Parathyroid adenoma (tissue), 2 donors: Measurements from ENCODE around the gene NXPH3.

Experiments
- H2AFZ ChIP-seq: fragments of 300-600 bp; sonication (generic); one replicate; pipeline ENCODE4 v1.7.0; 2017; ENCODE audit warnings: antibody characterized with exemption, mild to moderate bottlenecking
- H3K27ac ChIP-seq: fragments of 300-600 bp; sonication (generic); one replicate; pipeline ENCODE4 v1.7.0; 2017
- H3K27me3 ChIP-seq: fragments of 300-600 bp; sonication (generic); one replicate; pipeline ENCODE4 v1.7.0; 2017; ENCODE audit warnings: low read length; ENCODE audit not compliant: control insufficient read depth, insufficient read depth
- H3K36me3 ChIP-seq: fragments of 300-600 bp; sonication (generic); one replicate; pipeline ENCODE4 v1.7.0; 2017; ENCODE audit warnings: low read length; ENCODE audit not compliant: control insufficient read depth, insufficient read depth
- H3K4me1 ChIP-seq: fragments of 300-600 bp; sonication (generic); one replicate; pipeline ENCODE4 v1.7.0; 2017; ENCODE audit warnings: control low read depth
- H3K4me2 ChIP-seq: fragments of 300-600 bp; sonication (generic); one replicate; pipeline ENCODE4 v1.7.0; 2017; ENCODE audit warnings: low read length
- H3K4me3 ChIP-seq: fragments of 300-600 bp; sonication (generic); one replicate; pipeline ENCODE4 v1.7.0; 2017; ENCODE audit warnings: low read depth, low read length
- H3K79me2 ChIP-seq: fragments of 300-600 bp; sonication (generic); one replicate; pipeline ENCODE4 v1.7.0; 2017; ENCODE audit warnings: control low read depth
- H3K9ac ChIP-seq: fragments of 300-600 bp; sonication (generic); one replicate; pipeline ENCODE4 v1.7.0; 2017; ENCODE audit warnings: mild to moderate bottlenecking
- H3K9me3 ChIP-seq: fragments of 300-600 bp; sonication (generic); one replicate; pipeline ENCODE4 v1.7.0; 2017; ENCODE audit warnings: low read length; ENCODE audit not compliant: control insufficient read depth
- TF ChIP-seq, protein P1 (sequence below): fragments of 300-600 bp; sonication (generic); IDR thresholded peaks from one replicate; pipeline ENCODE4 v1.7.0; 2017; ENCODE audit warnings: antibody characterized with exemption, mild to moderate bottlenecking
- donor health status: primary hyperparathyroidism.

The NXPH3 gene

DNA sequence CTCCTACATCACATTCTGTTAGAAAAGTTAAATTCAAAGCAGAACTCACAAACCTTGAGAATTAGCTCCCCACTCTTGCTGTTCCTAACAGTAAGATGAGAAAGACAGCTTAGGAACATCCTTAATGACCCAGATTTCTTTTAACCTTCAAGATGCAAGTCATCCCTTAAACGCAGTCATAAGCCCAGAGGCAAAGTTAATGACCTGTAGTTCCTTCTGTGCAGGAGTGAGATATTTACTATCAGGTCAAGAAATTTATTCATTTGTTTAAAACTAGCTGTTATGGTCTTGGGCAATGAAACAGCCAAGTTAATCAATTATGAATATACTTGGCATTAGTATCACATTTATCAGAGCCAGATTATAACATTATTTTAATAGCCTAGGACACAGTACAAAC is 37.1 kb downstream of the NXPH3 start:
- H3K36me3 ChIP-seq: no peaks in the 10 kb centered on the region

DNA sequence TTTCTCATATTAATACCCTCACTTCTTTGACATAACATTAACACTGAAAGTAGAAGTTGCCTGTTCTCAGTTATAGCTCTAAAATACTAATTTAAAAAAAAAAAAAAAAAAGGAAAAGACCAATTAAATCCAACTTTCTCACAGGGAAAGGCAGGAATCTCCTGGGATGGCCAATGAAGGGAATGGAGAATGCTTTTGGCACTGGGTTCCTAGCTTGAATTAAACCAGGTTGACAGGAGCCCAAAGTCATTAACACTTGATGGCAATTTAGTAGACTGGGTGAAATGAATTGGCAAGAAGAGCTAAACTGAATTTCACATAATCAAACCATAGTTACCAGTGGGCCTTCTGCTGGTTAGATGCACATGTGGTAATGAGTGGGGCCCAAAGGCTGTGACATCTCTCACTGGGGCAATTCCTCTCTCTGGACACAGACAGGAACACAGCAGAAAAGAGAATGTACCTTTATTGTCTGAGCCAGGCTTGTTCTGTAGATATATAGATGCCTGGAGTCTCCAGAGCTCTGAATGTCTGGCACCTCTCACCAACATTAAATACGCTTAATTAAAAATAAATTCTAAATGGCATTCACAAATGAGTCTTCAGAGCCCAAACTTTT is 37.6 kb downstream of the NXPH3 start:
- Histone ChIP-seq H3K79me2 (peaks cover 2% of the 10 kb centered on the region), H2AFZ (no peak overlapping the region), H3K9ac (no peak overlapping the region), H3K9me3 (no peaks in the 10 kb centered on the region), H3K4me1 (no peaks in the 10 kb centered on the region), H3K4me3 (no peak overlapping the region), H3K36me3 (no peaks in the 10 kb centered on the region), H3K27ac (no peak overlapping the region), H3K27me3 (no peaks in the 10 kb centered on the region), H3K4me2 (no peak overlapping the region)
- TF ChIP-seq, protein P1, sequence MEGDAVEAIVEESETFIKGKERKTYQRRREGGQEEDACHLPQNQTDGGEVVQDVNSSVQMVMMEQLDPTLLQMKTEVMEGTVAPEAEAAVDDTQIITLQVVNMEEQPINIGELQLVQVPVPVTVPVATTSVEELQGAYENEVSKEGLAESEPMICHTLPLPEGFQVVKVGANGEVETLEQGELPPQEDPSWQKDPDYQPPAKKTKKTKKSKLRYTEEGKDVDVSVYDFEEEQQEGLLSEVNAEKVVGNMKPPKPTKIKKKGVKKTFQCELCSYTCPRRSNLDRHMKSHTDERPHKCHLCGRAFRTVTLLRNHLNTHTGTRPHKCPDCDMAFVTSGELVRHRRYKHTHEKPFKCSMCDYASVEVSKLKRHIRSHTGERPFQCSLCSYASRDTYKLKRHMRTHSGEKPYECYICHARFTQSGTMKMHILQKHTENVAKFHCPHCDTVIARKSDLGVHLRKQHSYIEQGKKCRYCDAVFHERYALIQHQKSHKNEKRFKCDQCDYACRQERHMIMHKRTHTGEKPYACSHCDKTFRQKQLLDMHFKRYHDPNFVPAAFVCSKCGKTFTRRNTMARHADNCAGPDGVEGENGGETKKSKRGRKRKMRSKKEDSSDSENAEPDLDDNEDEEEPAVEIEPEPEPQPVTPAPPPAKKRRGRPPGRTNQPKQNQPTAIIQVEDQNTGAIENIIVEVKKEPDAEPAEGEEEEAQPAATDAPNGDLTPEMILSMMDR: no peak

More for the DNA sequence above, 37.1 kb downstream of the NXPH3 start:
- Histone ChIP-seq H3K27me3 (no peaks in the 10 kb centered on the region), H3K4me2 (peak overlapping the region; percentile 32), H3K27ac (no peak overlapping the region), H3K4me1 (no peaks in the 10 kb centered on the region), H2AFZ (no peak overlapping the region), H3K9me3 (no peaks in the 10 kb centered on the region), H3K79me2 (peaks cover 2% of the 10 kb centered on the region), H3K4me3 (no peak overlapping the region), H3K9ac (no peak overlapping the region)
- TF ChIP-seq, protein P1: no peak

DNA sequence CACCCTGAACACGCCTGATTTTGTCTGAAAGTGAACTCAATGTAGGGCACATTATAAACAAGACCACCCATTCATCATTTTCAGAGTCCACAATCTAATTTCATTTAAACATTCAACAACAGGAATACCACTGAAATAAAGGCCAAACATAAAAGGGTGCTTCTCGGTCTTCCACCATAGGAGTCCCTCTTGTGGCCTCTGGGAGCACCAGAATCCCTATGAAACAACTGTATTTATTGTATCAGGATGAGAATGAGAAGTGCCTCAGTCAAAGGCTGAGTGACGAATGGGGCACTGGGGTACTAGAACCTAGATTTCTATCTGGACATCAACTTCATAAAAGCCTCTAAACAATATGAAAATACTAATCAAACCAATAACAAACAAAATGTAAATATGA is 40.4 kb downstream of the NXPH3 start:
- no peak overlapping the region for H3K27ac ChIP-seq
- H3K9me3 ChIP-seq: no peaks in the 10 kb centered on the region
- no peak overlapping the region for H3K4me2 ChIP-seq
- no peak overlapping the region for H3K9ac ChIP-seq
- H3K4me3 ChIP-seq: no peak overlapping the region
- no peaks in the 10 kb centered on the region for H3K36me3 ChIP-seq
- H3K4me1 ChIP-seq: peaks cover 8% of the 10 kb centered on the region
- TF ChIP-seq, protein P1: no peak
- peaks cover 2% of the 10 kb centered on the region for H3K79me2 ChIP-seq
- no peak overlapping the region for H2AFZ ChIP-seq
- no peaks in the 10 kb centered on the region for H3K27me3 ChIP-seq

DNA sequence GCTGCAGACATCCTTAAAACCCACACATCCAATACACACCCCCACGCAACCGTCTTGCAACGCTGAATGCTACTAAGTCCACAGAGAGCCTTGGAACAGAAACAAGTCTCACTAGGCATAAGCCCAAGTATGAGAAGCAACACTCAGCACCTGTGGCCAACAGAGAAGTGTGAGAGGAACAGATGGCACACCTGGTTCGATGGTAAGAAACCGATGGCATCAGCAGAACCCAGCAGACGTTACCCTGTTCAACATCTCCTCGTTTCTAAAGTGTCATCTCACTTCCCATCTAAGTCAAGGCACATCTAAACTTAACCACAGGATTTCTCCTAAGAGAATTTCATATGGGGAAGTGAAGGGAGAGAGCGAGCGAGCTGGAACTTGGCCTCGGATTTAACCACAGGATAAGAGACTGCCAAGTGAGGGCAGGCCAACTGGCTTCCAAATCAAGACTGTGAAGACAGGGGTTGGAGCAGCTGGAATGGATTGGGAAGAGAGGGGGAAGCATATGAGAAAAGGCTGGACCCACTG is 41.0 kb downstream of the NXPH3 start:
- Histone ChIP-seq H3K27me3 (no peaks in the 10 kb centered on the region), H3K27ac (no peak overlapping the region), H3K36me3 (no peaks in the 10 kb centered on the region), H3K9me3 (no peaks in the 10 kb centered on the region), H3K79me2 (peaks cover 2% of the 10 kb centered on the region), H3K4me3 (no peak overlapping the region), H3K9ac (no peak overlapping the region), H3K4me2 (peak overlapping the region; percentile 4), H2AFZ (no peak overlapping the region), H3K4me1 (peaks cover 8% of the 10 kb centered on the region)
- TF ChIP-seq, protein P1: no peak
